GM19463 (cell line): Measurements from ENCODE around the gene WASHC2A.
"Not testable (repeated sequence)": the region's sequence is repeated elsewhere in the genome, so short reads cannot be mapped to it uniquely, and the experiment has no call there.

Experiments used
- ATAC-seq: cut with Tn5 transposase; IDR thresholded peaks from one replicate; pipeline ENCODE4 v1.9.1; 2021; ENCODE audit warnings: mild to moderate bottlenecking, moderate library complexity; ENCODE audit not compliant: unreplicated experiment

WASHC2A gene

GRCh38 chr10:50063100-50063499 lies 4.7 kb upstream of the WASHC2A start:
- ATAC-seq, result no peak

- not testable (repeated sequence) for ATAC-seq
Measured at GRCh38 chr10:50068352-50068659, 552 bp downstream of the WASHC2A start.

GRCh38 chr10:50075139-50075538 lies 7.4 kb downstream of the WASHC2A start:
- not testable (repeated sequence) for ATAC-seq

- ATAC-seq, result not testable (repeated sequence)
Measured at GRCh38 chr10:50075544-50075943, 7.8 kb downstream of the WASHC2A start.

- not testable (repeated sequence) for ATAC-seq
Measured at GRCh38 chr10:50091304-50091703, 23.6 kb downstream of the WASHC2A start.

GRCh38 chr10:50092928-50093327 lies 25.2 kb downstream of the WASHC2A start:
- not testable (repeated sequence) for ATAC-seq

- not testable (repeated sequence) for ATAC-seq
Measured at GRCh38 chr10:50094630-50095029, 26.9 kb downstream of the WASHC2A start.

- not testable (repeated sequence) for ATAC-seq
Measured at GRCh38 chr10:50095402-50095801, 27.6 kb downstream of the WASHC2A start.

GRCh38 chr10:50096722-50097121 lies 29.0 kb downstream of the WASHC2A start:
- ATAC-seq, result not testable (repeated sequence)

GRCh38 chr10:50098645-50099044 lies 30.9 kb downstream of the WASHC2A start:
- not testable (repeated sequence) for ATAC-seq

GRCh38 chr10:50101139-50101582 lies 33.4 kb downstream of the WASHC2A start:
- not testable (repeated sequence) for ATAC-seq

GRCh38 chr10:50101747-50102146 lies 34.0 kb downstream of the WASHC2A start:
- ATAC-seq, result not testable (repeated sequence)

- peak; percentile 97 for ATAC-seq
Measured at GRCh38 chr10:50102267-50102666, 34.5 kb downstream of the WASHC2A start.

- not testable (repeated sequence) for ATAC-seq
Measured at GRCh38 chr10:50108999-50109698, 41.4 kb downstream of the WASHC2A start.

GRCh38 chr10:50112419-50113112 lies 44.8 kb downstream of the WASHC2A start:
- ATAC-seq, result not testable (repeated sequence)

GRCh38 chr10:50126765-50127164 lies 59.0 kb downstream of the WASHC2A start:
- not testable (repeated sequence) for ATAC-seq

GRCh38 chr10:50127770-50128292 lies 60.1 kb downstream of the WASHC2A start:
- ATAC-seq, result not testable (repeated sequence)

GRCh38 chr10:50131245-50131965 lies 63.7 kb downstream of the WASHC2A start:
- ATAC-seq, result not testable (repeated sequence)

GRCh38 chr10:50132322-50132721 lies 64.6 kb downstream of the WASHC2A start:
- not testable (repeated sequence) for ATAC-seq

GRCh38 chr10:50132841-50133240 lies 65.1 kb downstream of the WASHC2A start:
- ATAC-seq, result not testable (repeated sequence)

GRCh38 chr10:50143512-50144174 lies 75.9 kb downstream of the WASHC2A start:
- ATAC-seq, result not testable (repeated sequence)
